ENCODE data around the gene PTPRN2. TPM values are rescaled to one million over a fixed set of nuclear protein-coding genes. Genes with fewer than 3 reads are reported as not detected.

PTPRN2 gene
- total RNA-seq, 1 experiment from 2014 or later, result 2.1 TPM

DNA sequence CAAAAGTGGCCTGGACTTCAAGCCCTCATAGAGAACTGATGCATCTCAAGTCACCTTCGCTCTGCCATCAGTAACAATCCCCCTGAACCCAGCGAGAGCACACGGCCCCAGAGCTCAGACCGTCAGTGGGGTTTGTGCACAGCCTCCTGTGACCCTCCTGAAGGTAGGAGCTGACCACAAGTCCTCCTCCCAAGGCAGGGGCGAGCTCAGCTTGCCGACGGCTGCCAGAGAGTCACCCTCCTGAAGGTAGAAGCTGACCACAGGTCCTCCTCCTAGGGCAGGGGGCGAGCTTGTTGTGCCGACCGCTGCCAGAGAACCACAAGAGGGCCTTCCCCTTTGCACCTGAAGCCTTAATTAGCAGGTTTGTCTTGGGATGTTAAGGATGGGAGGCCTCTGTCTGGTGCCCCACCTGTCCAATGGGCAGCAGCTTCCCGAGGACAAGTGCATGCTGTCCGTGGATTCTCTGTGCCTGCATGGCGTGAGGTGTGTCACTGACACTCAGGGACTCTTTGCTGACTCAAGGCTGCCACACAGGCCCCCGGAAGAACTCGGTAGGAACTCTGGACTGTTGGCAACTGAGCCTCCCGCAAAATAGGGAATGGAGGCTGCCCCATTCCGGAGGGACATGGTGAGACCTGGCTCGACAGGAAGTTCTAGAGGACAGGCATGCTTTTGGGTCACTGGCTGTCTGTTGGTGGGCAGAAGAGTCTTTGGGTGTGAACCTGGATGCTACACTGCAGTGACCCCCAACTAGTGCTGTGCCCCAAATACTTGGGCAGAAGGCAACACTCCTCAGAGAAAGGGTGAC is 763.4 kb downstream of the PTPRN2 start:
- intact Hi-C loops (cut with micrococcal nuclease), result no loop called here
- ChIA-PET RAD21 (ENCODE audit: low non-redundant PET in 1 of 2, low total read pairs in 2 of 2, uncharacterized antibody in 2 of 2, unreplicated experiment in 2 of 2) (no interaction called here), CTCF (no interaction called here), POLR2A (no interaction called here)
- Histone ChIP-seq H3K9ac (ENCODE audit: low read length) (no peak overlapping the region), H3K9me2 (ENCODE audit: insufficient read depth) (no peaks in the 10 kb centered on the region), H3K9me3 (ENCODE audit: control insufficient read depth in 1 of 2, insufficient read depth in 1 of 2, low read depth in 1 of 2, low read length in 2 of 2) (no peaks in the 10 kb centered on the region), H3K4me1 (ENCODE audit: control insufficient read depth in 1 of 2, insufficient read depth in 2 of 2, low read length in 2 of 2) (peaks cover 0 to 8% of the 10 kb centered on the region in 2 experiments; a peak in 1 of 4 replicates), H3K79me2 (ENCODE audit: insufficient read depth, low read length) (no peaks in the 10 kb centered on the region), H3K4me2 (ENCODE audit: low read length) (no peak overlapping the region), H3K27me3 (ENCODE audit: insufficient read depth, low read length) (no peaks in the 10 kb centered on the region), H4K20me1 (ENCODE audit: insufficient read depth) (no peaks in the 10 kb centered on the region), H3K27ac (ENCODE audit: low read depth, low read length) (no peak overlapping the region), H2AFZ (ENCODE audit: low read depth, low read length, poor library complexity, severe bottlenecking) (no peak overlapping the region), H3K36me3 (ENCODE audit: control insufficient read depth in 1 of 2, insufficient read depth in 2 of 2, low read length in 2 of 2) (no peaks in the 10 kb centered on the region), H3K4me3 (replicated peaks in 1 of 2; ENCODE audit: low read depth in 1 of 2, low read length in 2 of 2) (no peak overlapping the region)
- DNase-seq (ENCODE audit: low read depth, low spot score) (no peak), ATAC-seq (no peak)
- BruUV-seq (replicated peaks), result no TSS peak
- no peak for TF ChIP-seq EZH2 (IDR thresholded peaks at IDR 0.05)
- TF ChIP-seq, protein P1, sequence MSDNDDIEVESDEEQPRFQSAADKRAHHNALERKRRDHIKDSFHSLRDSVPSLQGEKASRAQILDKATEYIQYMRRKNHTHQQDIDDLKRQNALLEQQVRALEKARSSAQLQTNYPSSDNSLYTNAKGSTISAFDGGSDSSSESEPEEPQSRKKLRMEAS (IDR thresholded peaks at IDR 0.05), result no peak
- no peak for TF ChIP-seq ELF1 (IDR thresholded peaks at IDR 0.05; ENCODE audit: borderline replicate concordance, low read depth)
- TF ChIP-seq, protein P2, sequence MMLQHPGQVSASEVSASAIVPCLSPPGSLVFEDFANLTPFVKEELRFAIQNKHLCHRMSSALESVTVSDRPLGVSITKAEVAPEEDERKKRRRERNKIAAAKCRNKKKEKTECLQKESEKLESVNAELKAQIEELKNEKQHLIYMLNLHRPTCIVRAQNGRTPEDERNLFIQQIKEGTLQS (IDR thresholded peaks at IDR 0.05), result no peak
- no peak for TF ChIP-seq ZFX (IDR thresholded peaks at IDR 0.05)
- no peak for TF ChIP-seq YY1 (IDR thresholded peaks at IDR 0.05; ENCODE audit: extremely low read depth, insufficient replicate concordance, low read depth, low read length)
- no peak for TF ChIP-seq EGR1 (IDR thresholded peaks at IDR 0.05; ENCODE audit: low read depth)
- no peak for TF ChIP-seq POLR2A (IDR thresholded peaks at IDR 0.05; ENCODE audit: borderline replicate concordance, extremely low read depth, insufficient read depth, insufficient read length)
- TF ChIP-seq, protein P3, sequence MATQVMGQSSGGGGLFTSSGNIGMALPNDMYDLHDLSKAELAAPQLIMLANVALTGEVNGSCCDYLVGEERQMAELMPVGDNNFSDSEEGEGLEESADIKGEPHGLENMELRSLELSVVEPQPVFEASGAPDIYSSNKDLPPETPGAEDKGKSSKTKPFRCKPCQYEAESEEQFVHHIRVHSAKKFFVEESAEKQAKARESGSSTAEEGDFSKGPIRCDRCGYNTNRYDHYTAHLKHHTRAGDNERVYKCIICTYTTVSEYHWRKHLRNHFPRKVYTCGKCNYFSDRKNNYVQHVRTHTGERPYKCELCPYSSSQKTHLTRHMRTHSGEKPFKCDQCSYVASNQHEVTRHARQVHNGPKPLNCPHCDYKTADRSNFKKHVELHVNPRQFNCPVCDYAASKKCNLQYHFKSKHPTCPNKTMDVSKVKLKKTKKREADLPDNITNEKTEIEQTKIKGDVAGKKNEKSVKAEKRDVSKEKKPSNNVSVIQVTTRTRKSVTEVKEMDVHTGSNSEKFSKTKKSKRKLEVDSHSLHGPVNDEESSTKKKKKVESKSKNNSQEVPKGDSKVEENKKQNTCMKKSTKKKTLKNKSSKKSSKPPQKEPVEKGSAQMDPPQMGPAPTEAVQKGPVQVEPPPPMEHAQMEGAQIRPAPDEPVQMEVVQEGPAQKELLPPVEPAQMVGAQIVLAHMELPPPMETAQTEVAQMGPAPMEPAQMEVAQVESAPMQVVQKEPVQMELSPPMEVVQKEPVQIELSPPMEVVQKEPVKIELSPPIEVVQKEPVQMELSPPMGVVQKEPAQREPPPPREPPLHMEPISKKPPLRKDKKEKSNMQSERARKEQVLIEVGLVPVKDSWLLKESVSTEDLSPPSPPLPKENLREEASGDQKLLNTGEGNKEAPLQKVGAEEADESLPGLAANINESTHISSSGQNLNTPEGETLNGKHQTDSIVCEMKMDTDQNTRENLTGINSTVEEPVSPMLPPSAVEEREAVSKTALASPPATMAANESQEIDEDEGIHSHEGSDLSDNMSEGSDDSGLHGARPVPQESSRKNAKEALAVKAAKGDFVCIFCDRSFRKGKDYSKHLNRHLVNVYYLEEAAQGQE (IDR thresholded peaks at IDR 0.05; ENCODE audit: low read depth), result no peak
- no peak for TF ChIP-seq ZNF274 (IDR thresholded peaks at IDR 0.05; ENCODE audit: low read depth, low read length)
- TF ChIP-seq, protein P4, sequence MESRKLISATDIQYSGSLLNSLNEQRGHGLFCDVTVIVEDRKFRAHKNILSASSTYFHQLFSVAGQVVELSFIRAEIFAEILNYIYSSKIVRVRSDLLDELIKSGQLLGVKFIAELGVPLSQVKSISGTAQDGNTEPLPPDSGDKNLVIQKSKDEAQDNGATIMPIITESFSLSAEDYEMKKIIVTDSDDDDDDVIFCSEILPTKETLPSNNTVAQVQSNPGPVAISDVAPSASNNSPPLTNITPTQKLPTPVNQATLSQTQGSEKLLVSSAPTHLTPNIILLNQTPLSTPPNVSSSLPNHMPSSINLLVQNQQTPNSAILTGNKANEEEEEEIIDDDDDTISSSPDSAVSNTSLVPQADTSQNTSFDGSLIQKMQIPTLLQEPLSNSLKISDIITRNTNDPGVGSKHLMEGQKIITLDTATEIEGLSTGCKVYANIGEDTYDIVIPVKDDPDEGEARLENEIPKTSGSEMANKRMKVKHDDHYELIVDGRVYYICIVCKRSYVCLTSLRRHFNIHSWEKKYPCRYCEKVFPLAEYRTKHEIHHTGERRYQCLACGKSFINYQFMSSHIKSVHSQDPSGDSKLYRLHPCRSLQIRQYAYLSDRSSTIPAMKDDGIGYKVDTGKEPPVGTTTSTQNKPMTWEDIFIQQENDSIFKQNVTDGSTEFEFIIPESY (IDR thresholded peaks at IDR 0.05; ENCODE audit: extremely low read depth, insufficient replicate concordance, low read length), result no peak
- no peak for TF ChIP-seq POLR2AphosphoS5 (IDR thresholded peaks at IDR 0.05; ENCODE audit: low read depth, low read length)
- no peak for TF ChIP-seq RAD21 (IDR thresholded peaks at IDR 0.05; ENCODE audit: low read depth)
- no peak for TF ChIP-seq TCF7L2 (IDR thresholded peaks at IDR 0.05; ENCODE audit: borderline replicate concordance, extremely low read depth, insufficient read depth, insufficient read length)
- TF ChIP-seq JUND (IDR thresholded peaks at IDR 0.05), result no peak
- TF ChIP-seq, protein P5, sequence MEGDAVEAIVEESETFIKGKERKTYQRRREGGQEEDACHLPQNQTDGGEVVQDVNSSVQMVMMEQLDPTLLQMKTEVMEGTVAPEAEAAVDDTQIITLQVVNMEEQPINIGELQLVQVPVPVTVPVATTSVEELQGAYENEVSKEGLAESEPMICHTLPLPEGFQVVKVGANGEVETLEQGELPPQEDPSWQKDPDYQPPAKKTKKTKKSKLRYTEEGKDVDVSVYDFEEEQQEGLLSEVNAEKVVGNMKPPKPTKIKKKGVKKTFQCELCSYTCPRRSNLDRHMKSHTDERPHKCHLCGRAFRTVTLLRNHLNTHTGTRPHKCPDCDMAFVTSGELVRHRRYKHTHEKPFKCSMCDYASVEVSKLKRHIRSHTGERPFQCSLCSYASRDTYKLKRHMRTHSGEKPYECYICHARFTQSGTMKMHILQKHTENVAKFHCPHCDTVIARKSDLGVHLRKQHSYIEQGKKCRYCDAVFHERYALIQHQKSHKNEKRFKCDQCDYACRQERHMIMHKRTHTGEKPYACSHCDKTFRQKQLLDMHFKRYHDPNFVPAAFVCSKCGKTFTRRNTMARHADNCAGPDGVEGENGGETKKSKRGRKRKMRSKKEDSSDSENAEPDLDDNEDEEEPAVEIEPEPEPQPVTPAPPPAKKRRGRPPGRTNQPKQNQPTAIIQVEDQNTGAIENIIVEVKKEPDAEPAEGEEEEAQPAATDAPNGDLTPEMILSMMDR (IDR thresholded peaks at IDR 0.05 in 2 of 3, conservative IDR thresholded peaks at IDR 0.05 in 1 of 3; ENCODE audit: borderline replicate concordance in 1 of 3, insufficient read depth in 1 of 3, low read depth in 2 of 3, low read length in 2 of 3), result no peak
- no peak for TF ChIP-seq SIN3A (IDR thresholded peaks at IDR 0.05; ENCODE audit: low read depth)
- no peak for TF ChIP-seq EZH2phosphoT487 (IDR thresholded peaks at IDR 0.05; ENCODE audit: borderline replicate concordance)
- TF ChIP-seq SRF (IDR thresholded peaks at IDR 0.05; ENCODE audit: low read depth), result no peak
